ENCODE data around the gene SUFU. TPM values are rescaled to one million over a fixed set of nuclear protein-coding genes. Genes with fewer than 3 reads are reported as not detected.

SUFU gene
- total and polyA plus RNA-seq, 2 of the 8 experiments (the other 6 are each of a cell fraction or from before 2014, with no cell fraction given): 7.0 to 10.8 TPM

- H3K23me2 ChIP-seq (ENCODE audit: low read depth, low read length): no peaks in the 10 kb centered on the region; the same call in 1 of the 2 replicates
- FAIRE-seq: peak; percentile 92
- H2AK5ac ChIP-seq (ENCODE audit: low read depth, low read length): no peak overlapping the region
- H3K18ac ChIP-seq (ENCODE audit: extremely low read depth, low read length): no peak overlapping the region
- H3K4ac ChIP-seq (replicated peaks; ENCODE audit: insufficient read length, low read depth, low read length): no peak overlapping the region
- H4K20me1 ChIP-seq (replicated peaks in 1 of 2; ENCODE audit: control insufficient read depth in 1 of 2, insufficient read depth in 2 of 2, low read length in 2 of 2): peaks cover 0 to 6% of the 10 kb centered on the region in 2 experiments
- no peak overlapping the region for H2BK20ac ChIP-seq (ENCODE audit: low read length)
- H3K36me3 ChIP-seq (ENCODE audit: control insufficient read depth in 2 of 4, insufficient read depth in 4 of 4, low read length in 3 of 4): no peaks in the 10 kb centered on the region
- H2BK5ac ChIP-seq (ENCODE audit: low read depth, low read length): no peak overlapping the region
- H2BK120ac ChIP-seq (replicated peaks; ENCODE audit: low read depth, low read length): no peak overlapping the region
- H4K91ac ChIP-seq (replicated peaks; ENCODE audit: insufficient read length, low read length): no peak overlapping the region
- no peak overlapping the region for H2AFZ ChIP-seq (ENCODE audit: low read length)
- H3K9ac ChIP-seq (replicated peaks in 1 of 4; ENCODE audit: extremely low read depth in 1 of 4, low read depth in 3 of 4, low read length in 3 of 4): no peak overlapping the region
- H2BK12ac ChIP-seq (ENCODE audit: low read depth, low read length): no peak overlapping the region
- no peak overlapping the region for H3K4me3 ChIP-seq (ENCODE audit: extremely low read depth in 1 of 4, insufficient read depth in 2 of 4, low read depth in 3 of 4, low read length in 4 of 4)
- H4K8ac ChIP-seq (ENCODE audit: extremely low read depth, insufficient read depth, low read length): no peak overlapping the region
- TF ChIP-seq CTBP2 (IDR thresholded peaks at IDR 0.05; ENCODE audit: borderline replicate concordance, insufficient read depth, insufficient read length, low read length) (no peak), RNF2 (IDR thresholded peaks at IDR 0.05; ENCODE audit: borderline replicate concordance, low read depth, low read length, missing control alignments, poor library complexity, severe bottlenecking) (no peak), RAD21 (IDR thresholded peaks at IDR 0.05 in 1 of 2, conservative IDR thresholded peaks at IDR 0.05 in 1 of 2; ENCODE audit: low read depth in 2 of 2, low read length in 2 of 2) (peak; percentile 93 to 95), CREB1 (IDR thresholded peaks at IDR 0.05) (0 out of 2 replicates have a peak, but pooled peaks have one; percentile 14)
- TF ChIP-seq, protein P1, sequence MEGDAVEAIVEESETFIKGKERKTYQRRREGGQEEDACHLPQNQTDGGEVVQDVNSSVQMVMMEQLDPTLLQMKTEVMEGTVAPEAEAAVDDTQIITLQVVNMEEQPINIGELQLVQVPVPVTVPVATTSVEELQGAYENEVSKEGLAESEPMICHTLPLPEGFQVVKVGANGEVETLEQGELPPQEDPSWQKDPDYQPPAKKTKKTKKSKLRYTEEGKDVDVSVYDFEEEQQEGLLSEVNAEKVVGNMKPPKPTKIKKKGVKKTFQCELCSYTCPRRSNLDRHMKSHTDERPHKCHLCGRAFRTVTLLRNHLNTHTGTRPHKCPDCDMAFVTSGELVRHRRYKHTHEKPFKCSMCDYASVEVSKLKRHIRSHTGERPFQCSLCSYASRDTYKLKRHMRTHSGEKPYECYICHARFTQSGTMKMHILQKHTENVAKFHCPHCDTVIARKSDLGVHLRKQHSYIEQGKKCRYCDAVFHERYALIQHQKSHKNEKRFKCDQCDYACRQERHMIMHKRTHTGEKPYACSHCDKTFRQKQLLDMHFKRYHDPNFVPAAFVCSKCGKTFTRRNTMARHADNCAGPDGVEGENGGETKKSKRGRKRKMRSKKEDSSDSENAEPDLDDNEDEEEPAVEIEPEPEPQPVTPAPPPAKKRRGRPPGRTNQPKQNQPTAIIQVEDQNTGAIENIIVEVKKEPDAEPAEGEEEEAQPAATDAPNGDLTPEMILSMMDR (IDR thresholded peaks at IDR 0.05; ENCODE audit: control extremely low read depth in 1 of 3, insufficient read depth in 1 of 3, low read depth in 1 of 3, low read length in 3 of 3): peak; percentile 88 to 93 (median 90)
- no peak overlapping the region for H3K56ac ChIP-seq (replicated peaks; ENCODE audit: insufficient read length, low read depth, low read length)
- H3K79me1 ChIP-seq (ENCODE audit: low read depth, low read length): no peaks in the 10 kb centered on the region
- H3K27ac ChIP-seq (ENCODE audit: low read depth, low read length): no peak overlapping the region
- peaks cover 0 to 7% (median 5%) of the 10 kb centered on the region in 4 experiments; a peak in 4 of 7 replicates for H3K4me1 ChIP-seq (replicated peaks in 1 of 4; ENCODE audit: control insufficient read depth in 3 of 4, insufficient read depth in 4 of 4, low read length in 3 of 4)
- no peaks in the 10 kb centered on the region for H3K27me3 ChIP-seq (replicated peaks in 1 of 4; ENCODE audit: control insufficient read depth in 3 of 4, extremely low read depth in 1 of 4, insufficient read depth in 3 of 4, low read length in 3 of 4)
- no peaks in the 10 kb centered on the region for H3K79me2 ChIP-seq (ENCODE audit: control insufficient read depth in 1 of 2, insufficient read depth in 2 of 2, low read length in 2 of 2)
- DNase-seq (ENCODE audit: low read depth in 1 of 2, low spot score in 2 of 2): peak; percentile 59 to 89
- POLR2A ChIA-PET (ENCODE audit: partially characterized antibody): interaction anchor here (1.0 to 1.3 kb wide), 5 partner anchors 21 to 134 kb away, joined by 3 to 7 read pairs (median 4); partner anchors contain the start of gene SUFU
- no peak overlapping the region for H3K14ac ChIP-seq (ENCODE audit: insufficient read length)
- H3K23ac ChIP-seq (ENCODE audit: insufficient read length): no peak overlapping the region
- H3K4me2 ChIP-seq (ENCODE audit: insufficient read depth in 1 of 2, low read depth in 2 of 2, low read length in 2 of 2): no peak overlapping the region
- CTCF ChIA-PET (ENCODE audit: partially characterized antibody): interaction anchor here (0.6 to 7.3 kb wide), 49 partner anchors 8 to 389 kb away, joined by 3 to 182 read pairs (median 4); partner anchors contain the start of genes ACTR1A, C10orf95, FBXL15 and SUFU
- H2BK15ac ChIP-seq (ENCODE audit: low read length): no peak overlapping the region
- no peaks in the 10 kb centered on the region for H3K9me3 ChIP-seq (ENCODE audit: insufficient read depth in 2 of 2, low read depth in 1 of 2, low read length in 1 of 2)
- no peak overlapping the region for H4K5ac ChIP-seq (ENCODE audit: insufficient read length, low read depth, low read length)
- WGBS, 2 experiments (ENCODE audit: extremely low coverage in 1 of 2, insufficient coverage in 1 of 2, insufficient read length in 1 of 2, insufficient replicate concordance in 2 of 2, low coverage in 1 of 2, low lambda C conversion rate in 2 of 2, missing lambda C conversion rate in 1 of 2): 41% methylated on average over 10 of the region's 11 CpGs; no CpG with 5 or more reads in 1 of the 2 experiments
Observed at GRCh38 chr10:102583435-102584417, 80.0 kb downstream of the SUFU start.

Measured in H1 (cell line).